ENCODE measurements around the gene OPRM1.
"Not testable (repeated sequence)": the region's sequence is repeated elsewhere in the genome, so short reads cannot be mapped to it uniquely, and the experiment has no call there.

OPRM1 gene

GRCh38 chr6:154156135-154156896 lies 117.3 kb downstream of the OPRM1 start:
- peak; percentile 43 for DNase-seq

DNA sequence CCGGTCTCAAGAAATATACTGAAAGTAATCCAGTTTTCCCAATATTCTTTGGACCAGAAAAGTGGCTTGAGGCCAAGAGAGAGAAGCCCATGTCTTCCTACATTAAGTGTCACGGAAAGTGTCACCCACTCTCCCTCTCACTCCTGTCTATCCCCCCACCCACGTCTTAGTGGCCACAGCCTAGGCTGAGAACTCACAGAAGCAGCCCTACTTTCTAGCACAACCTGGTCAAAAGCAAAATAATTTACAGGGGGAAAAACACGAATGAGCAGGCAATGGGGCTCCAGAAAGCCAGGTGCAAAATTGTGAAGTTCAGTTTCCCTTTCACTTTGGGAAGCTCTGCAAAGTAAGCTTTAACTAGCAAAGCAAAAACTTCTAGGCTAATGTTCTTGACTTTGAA lies 118.0 kb downstream of the OPRM1 start:
- no peak for DNase-seq

- no peak for DNase-seq
Observed at GRCh38 chr6:154157706-154158105, 118.7 kb downstream of the OPRM1 start.

GRCh38 chr6:154159126-154159525 lies 120.1 kb downstream of the OPRM1 start:
- DNase-seq: no peak

DNA sequence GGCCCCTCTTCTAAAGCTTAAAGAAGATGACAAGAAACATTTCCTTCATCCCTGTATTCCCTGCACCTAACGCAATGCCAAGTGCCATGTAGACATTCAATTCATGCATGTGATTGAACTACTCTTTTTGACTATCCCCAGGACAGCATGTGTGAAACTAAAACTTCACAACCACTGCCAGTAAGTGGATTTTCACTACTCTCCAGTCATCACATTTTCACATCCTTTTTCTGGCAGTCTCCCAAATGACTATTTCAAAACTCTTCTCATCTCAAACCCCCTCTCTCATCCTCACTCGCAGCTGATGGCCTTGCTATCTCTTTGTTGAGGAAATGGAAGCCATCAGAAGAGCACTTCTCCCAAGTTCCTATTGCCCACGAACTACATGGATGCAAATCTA lies 122.6 kb downstream of the OPRM1 start:
- DNase-seq: no peak

- DNase-seq: no peak
Observed at GRCh38 chr6:154164397-154164796, 125.4 kb downstream of the OPRM1 start.

DNA sequence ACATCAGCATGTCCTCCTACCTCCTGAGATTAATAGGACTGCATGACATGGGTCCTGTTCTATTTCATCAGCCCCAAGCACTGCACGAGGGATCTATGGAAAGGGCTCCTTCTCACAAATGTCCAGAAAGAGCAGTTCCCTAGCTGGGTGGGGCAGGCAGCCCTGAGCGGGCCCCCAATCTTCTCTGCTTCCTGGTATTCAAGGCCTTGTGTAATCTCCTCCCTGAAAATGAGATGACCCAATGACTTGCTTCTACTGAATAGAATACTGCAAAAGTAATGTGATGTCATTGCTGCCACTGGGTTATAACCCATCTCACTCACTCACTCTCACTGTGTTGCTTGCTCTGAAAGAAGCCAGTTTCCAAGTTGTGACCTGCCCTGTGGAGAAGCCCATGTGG lies 126.4 kb downstream of the OPRM1 start:
- no peak for DNase-seq

GRCh38 chr6:154166140-154166539 lies 127.1 kb downstream of the OPRM1 start:
- no peak for DNase-seq

GRCh38 chr6:154167126-154167525 lies 128.1 kb downstream of the OPRM1 start:
- no peak for DNase-seq

DNA sequence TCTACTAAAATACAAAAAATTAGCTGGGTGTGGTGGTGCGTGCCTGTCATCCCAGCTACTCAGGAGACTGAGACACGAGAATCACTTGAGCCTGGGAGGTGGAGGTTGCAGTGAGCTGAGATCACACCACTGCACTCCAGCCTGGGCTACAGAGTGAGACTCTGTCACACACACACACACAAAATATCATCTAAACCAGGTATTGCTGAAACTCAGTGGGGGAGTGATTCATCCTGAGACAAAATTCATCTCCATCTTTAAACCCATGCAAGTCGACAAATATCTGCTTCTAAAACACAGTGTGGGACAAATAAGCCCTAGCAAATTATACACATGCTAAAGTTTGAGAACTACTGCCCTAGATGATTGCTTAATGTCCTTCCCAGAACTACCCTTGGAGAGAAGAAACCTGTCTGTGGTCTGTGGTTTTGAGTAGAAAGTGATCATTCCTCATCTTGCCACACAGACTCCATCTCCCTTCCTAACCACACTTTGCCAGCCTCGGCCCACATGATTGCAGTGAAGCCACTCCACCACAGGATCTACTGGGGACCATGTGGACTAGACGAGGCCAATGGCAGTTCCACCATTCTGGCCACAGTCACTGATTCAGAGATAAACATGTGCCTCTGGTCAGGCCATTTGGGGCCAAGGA lies 130.3 kb downstream of the OPRM1 start:
- DNase-seq: no peak

- no peak for DNase-seq
Observed at GRCh38 chr6:154170106-154170505, 131.1 kb downstream of the OPRM1 start.

GRCh38 chr6:154172393-154172792 lies 133.4 kb downstream of the OPRM1 start:
- not testable (repeated sequence) for DNase-seq

GRCh38 chr6:154179434-154179833 lies 140.4 kb downstream of the OPRM1 start:
- DNase-seq: no peak

GRCh38 chr6:154187203-154187602 lies 148.2 kb downstream of the OPRM1 start:
- no peak for DNase-seq

GRCh38 chr6:154187714-154188113 lies 148.7 kb downstream of the OPRM1 start:
- no peak for DNase-seq

DNA sequence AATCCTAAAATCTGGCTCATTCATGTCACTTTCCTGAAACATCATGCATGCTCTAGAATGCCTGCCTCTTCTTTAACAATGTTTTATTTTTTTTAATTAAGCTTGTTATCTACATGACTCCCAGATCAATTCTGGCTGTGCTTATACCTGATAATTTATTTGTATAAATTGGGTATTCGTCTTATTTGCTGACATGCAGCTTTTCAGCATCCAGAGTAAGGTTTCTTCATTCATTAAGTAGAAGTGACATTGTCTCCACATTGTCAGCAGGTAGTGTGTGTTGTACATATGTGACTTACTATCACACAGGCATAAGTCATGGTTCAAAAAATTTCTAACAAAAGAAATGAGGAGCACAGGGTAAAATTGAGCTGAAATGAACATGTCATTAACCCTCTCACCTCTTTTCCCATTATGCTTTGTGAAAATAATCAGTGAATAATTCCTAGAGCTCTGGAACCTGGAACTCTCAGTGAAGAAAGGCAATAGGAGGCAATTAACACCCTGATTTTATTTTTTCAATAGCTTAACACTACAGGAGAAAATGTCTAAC lies 157.4 kb downstream of the OPRM1 start:
- DNase-seq: no peak

GRCh38 chr6:154197196-154197860 lies 158.3 kb downstream of the OPRM1 start:
- DNase-seq: no peak

DNA sequence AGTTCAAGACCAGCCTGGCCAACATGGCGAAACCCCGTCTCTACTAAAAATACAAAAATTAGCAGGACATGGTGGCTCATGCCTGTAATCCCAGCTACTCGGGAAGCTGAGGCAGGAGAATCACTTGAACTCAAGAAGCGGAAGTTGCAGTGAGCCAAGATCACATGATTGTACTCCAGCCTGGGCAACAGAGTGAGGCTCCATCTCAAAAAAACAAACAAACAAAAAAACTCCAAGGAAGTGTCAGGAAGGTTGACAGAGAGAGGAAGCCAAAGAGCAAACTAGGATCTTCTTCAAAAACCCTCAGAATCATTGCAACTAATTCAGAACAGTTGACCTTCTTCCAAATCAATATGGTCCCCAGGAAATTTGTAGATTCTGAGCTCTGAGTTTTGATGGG lies 162.6 kb downstream of the OPRM1 start:
- not testable (repeated sequence) for DNase-seq

- DNase-seq: no peak
Observed at GRCh38 chr6:154202339-154202738, 163.3 kb downstream of the OPRM1 start.

- DNase-seq: no peak
Observed at GRCh38 chr6:154202958-154203357, 163.9 kb downstream of the OPRM1 start.

DNA sequence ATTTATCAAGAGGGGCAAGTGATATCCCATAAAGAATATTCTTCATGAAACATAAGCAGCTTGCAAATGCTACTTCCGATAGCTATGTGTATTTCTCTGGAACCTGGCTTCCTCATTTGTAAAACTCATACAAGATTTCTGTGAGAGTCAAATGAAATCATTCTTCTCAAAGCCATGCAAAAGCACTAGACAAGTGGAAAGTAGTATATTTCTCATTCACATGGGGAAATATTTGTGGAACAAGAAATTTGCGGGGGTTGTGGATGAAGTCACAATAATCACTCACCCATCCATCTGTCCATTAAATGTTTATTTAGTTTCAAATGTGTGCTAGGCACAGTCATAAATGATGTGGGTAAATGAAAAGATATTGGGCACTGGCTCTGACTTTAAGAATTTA lies 167.1 kb downstream of the OPRM1 start:
- no peak for DNase-seq

DNA sequence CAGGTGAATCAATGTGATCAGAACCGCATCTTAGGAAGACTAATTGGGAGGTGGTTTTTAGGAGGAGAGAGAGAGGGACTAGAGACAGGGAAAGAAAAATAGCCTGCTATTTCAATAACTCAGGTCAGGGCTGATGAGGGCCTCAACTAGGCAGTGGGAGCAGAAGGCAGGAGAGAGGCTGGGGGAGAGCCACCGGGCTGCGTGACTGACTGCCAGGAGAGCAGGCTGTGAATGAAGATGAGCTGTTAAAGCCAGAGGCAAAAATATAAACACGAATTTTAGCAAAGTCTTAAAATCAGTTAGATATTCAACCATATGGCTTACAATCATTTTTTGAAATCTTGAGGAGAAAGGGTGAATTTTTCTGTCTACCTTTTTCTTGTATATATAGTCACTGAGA lies 168.0 kb downstream of the OPRM1 start:
- no peak for DNase-seq

DNA sequence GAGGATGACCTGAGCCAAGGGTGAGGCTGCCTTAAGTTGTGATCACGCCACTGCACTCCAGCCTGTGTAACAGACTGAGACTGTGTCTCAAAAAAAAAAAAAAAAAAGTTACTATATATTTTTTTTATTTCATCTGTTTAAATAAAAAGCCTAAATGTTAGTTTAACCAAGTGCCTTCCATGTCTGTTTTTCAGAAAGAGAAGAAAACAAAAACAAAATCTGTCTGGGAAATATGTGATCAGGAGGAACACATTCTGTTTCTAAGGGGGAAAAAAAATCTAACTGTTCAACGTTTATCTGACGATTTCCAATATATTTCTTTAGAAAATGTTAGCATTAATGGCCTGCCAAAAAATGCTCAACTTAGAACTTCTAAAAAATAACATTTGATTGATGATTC lies 170.5 kb downstream of the OPRM1 start:
- DNase-seq: no peak

DNA sequence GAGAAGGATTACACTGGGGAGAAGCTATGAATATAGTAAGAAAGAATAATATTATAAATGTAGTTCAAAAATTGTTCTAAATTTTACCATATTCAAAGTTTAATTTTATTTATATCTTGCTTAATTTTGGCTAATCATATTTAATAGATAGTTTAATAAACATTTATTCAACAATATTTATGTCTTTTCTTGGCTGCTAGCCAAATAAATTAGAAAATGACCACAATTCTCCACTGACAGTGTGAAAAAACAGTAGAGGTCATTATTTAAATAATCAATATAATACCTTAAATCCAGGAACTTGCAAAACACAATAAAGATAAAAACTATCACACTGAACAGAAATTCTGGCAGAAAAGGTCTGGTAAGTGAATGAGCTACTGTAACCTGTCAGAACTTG lies 171.6 kb downstream of the OPRM1 start:
- DNase-seq: no peak

Data from effector CD4-positive, alpha-beta T cell (primary cell).